GM19455 (cell line): ENCODE measurements around the gene TXNDC5.

Experiments
- ATAC-seq: cut with Tn5 transposase; IDR thresholded peaks from one replicate; pipeline ENCODE4 v1.9.1; 2021; ENCODE audit not compliant: unreplicated experiment

TXNDC5 gene

GRCh38 chr6:7868926-7869325 is 41.7 kb downstream of the TXNDC5 start:
- no peak for ATAC-seq

GRCh38 chr6:7866526-7866925 is 44.1 kb downstream of the TXNDC5 start:
- no peak for ATAC-seq

DNA sequence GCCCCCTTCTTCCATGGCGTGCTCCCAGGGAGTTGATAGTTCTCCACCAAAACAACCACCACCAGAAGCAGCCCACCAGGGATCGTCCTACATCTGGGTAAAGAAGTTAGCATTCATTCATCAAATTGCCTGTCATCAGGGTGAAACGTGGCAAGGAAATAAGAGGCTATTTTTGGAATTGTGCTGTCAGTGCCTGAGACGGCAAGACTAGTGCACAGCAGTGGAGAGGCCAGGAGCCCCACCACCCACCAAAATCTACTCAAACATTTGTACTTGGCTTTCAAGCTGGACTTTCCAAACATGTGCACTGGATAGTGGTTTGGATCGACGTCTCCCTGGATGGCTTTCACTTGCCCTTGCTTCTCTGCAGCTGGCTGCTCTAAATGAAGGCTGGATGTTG is 44.8 kb downstream of the TXNDC5 start:
- no peak for ATAC-seq

DNA sequence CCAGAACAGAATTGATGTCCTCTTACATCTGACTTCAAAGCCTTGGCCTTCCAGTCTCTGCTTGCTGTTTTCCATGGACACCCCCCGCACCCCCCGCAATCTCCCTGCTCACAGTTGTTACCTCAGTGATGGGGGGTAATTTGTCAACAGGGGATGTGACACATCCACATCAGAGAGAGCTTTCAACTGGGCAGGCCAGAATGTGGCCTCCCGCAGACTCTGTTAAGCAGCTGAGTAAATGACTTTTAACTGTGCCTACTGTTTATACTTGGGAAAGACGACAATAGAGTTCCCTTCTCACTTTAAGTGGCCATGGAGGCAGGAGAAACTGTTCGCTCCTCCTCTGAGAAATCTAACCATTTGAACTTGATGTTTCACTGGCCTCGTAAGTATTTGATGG is 51.0 kb downstream of the TXNDC5 start:
- no peak for ATAC-seq

DNA sequence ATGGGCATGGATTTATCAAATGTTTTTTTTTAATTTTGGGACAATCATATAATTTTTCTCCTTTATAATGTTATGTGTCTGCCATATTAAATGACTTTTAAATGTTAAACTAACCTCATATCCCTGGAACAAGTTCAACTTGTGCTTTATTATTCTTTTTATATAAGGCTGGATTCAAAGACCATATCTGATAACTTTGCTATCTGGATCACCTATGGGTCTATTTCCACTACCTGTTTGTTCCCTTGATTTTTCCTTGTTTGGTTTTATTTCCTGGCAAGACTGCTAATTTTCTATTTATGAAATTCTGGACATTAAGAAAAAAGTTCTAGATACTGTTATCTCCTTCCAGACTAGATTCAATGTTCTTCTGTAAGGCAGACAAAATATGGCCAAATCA is 58.8 kb downstream of the TXNDC5 start:
- no peak for ATAC-seq

DNA sequence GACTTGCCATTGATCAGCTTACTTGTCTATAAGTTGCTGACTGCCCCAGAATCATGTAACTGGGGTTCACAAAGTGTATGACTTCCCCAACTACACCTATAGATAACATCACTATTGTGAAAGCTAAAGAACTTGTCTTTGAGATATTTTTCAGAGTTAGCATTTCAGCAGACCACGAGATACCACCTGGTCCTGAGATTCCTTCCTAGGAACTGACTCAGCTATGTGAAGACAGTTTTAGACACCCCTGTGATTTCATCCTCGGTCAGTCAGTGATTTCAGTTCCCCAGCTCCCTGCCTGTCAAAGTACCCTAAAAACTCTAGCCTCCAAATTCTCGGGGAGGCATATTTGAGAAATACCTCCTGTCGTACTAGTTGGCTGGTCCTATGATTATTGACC is 62.4 kb downstream of the TXNDC5 start:
- ATAC-seq, result no peak

DNA sequence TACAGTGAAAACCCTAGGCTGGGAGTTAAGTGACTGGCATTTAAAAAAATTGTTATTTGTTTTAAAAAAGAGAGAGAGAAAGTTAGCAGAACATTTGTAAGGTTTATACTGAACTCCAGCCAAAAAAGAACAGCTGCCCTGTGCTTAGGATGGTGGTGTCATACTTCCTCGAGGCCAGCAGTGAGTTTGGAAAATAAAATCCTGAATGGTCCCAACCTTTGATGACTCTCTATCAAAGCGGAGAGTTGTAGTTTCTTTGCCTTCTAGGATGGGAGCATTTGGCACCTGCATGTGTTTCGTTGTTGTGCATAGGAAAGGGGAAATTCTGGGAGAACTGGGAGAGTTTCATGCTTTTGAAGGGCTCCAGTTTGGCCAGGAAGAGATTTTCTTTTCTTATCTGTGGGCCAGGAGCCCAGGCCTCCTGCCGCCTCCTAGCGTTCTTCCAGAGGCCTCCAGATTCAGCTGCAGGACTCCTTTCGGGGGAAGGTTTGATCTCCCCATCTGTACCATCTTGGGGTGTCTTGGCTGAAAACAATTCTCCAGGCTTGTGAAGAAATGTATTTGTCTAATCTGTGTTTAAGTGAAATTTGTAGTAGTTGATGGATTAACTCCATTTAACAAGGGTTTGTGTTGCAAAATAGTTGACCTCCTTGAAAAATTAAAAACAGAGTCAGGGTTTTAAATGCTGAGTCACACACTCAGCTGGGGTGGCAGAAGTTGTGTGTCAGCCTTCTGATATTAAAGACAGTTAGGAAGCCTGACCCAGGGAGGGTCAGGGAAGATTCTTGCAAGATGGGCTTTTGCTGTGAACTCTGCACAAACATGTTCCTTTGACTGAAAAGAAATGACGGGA is 63.4 kb downstream of the TXNDC5 start:
- ATAC-seq, result no peak

GRCh38 chr6:7841781-7842468 is 68.7 kb downstream of the TXNDC5 start:
- no peak for ATAC-seq

- ATAC-seq, result no peak
Observed at GRCh38 chr6:7836371-7837026, 74.1 kb downstream of the TXNDC5 start.

GRCh38 chr6:7833751-7834070 is 76.9 kb downstream of the TXNDC5 start:
- no peak for ATAC-seq

GRCh38 chr6:7832904-7833750 is 77.5 kb downstream of the TXNDC5 start:
- ATAC-seq, result no peak
